Stimulated activated CD8-positive, alpha-beta memory T cell treated with anti-CD3 and anti-CD28 coated beads, Interleukin-4, amount 100 ng/mL, for 4 hours (primary cell): ENCODE measurements around the gene ANGPTL2.

ENCODE experiments used
- DNase-seq, 2 donors: peaks; one replicate each; pipeline ENCODE4 v3.0.0-alpha.2; 2020; ENCODE audit warnings: low read depth in 2 of 2, low spot score in 1 of 2

ANGPTL2 gene

DNA sequence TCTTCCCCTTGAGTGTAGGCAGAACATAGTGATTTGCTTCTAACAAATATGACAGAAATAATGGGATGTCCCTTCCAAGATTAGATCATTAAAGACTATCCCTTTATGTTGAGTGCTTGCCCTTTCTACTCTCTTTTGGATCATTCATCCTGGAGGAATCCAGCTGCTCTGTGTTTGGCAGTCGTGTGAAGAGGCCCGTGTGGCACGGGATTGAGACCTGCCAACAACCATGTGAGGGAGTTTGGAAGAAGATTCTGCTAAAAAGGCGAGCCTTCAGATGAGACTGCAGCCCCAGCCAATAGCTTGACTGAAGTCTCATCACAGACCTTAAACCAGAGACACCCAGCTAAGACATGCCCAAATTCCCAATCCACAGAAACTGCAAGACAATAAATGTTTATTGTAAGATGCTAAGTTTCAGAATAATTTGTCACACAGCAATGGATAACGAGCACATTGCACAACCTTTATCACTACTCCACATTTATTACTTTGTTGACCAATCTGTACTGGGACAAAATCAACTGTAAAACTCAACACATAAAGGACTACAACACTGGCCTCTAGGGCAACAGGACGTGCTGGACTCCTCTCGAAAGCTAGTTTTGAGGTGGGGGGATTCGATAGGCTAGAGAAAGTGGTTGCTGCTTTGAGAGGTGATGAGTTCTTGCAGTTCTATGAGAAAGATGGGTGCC lies 42.8 kb downstream of the ANGPTL2 start:
- no peak for DNase-seq

DNA sequence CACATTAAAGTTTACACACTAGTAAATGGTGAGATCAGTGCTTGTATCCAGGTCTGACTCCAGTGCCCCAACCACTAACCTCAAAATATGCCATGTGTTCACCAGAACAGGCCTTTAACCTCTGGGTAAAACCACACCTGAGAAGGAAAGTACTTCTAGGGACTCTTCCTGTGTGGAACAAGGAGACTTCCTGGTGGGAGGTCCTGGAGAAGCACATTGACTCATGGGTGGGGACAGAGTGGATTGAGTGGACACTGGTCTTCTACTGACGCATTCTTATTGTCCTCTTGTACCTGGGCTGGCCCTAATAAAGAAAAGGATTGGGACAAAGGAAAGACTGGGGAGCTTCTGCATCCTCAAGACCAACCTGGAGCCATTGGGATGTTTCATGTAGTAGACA lies 43.4 kb downstream of the ANGPTL2 start:
- no peak for DNase-seq

DNA sequence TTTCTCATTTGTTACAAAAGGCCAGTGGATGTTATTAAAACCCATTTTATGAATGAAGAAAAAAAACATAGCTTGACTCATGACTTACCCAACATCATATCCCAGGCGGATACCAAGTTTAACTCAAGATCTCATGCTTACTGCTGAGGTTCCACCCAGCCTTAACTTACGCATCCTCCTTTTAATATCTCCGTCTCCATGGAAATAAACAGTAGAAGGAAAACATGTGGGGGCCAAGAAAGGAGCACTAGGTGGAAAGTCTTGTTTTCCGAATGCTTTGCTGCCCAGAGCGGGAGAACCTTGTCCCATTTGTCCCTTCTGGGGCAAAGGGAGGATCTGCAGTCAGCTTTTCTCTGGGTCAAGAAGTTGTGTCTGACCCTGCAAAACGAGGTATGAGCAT lies 44.1 kb downstream of the ANGPTL2 start:
- no peak for DNase-seq

DNA sequence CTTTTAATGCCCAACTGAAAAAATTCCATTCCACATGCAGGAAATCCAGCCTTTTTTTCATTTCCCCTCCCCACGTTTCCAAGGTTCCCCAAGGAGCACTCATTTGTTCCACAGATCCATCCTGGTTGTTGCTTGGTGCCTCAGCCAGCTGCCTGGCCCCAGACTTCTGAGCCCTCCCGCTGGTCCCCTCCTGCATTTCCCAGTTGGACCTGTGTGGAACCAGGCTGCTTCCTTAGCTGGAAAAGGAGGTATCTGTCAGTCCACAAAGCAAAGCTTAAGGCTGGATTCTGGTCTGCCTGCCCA lies 44.8 kb downstream of the ANGPTL2 start:
- no peak for DNase-seq

DNA sequence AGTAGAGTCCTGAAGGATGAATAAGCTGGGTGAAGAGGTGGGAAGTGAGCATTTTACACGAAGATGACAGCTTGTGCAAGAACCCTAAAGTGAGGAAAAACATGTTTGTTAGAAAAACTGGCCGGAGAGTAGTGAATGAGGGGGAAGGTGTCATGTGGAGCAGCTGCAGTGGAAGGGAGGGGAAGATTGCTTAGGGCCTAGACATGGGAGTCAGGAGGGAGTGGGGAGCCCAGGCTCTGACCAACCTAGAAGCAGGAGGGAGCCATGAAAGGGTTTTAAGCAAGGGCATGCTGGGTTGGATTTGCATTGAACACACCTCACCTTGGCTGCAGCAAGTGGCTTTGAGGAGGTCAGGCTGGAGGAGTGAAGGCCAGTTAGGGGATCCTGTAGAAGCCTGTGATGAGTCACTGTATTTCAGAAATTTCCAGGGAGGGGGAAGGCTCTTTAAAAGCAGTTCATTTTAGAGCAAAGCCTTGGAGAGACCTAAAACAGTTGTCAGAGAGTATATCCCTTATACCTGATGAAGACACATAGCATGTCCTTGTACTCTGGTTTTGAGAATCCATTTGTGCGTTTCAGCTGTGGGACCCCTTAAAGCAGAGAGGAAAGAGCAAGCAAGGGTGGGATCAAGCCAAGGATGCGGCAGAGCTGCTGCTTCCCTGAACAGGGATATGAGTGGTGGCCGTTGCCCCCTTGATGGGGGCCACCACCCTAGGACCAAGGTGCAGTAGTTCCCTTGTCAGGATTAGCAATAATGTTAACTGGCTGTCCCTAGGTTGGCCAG lies 45.4 kb downstream of the ANGPTL2 start:
- DNase-seq, result no peak

DNA sequence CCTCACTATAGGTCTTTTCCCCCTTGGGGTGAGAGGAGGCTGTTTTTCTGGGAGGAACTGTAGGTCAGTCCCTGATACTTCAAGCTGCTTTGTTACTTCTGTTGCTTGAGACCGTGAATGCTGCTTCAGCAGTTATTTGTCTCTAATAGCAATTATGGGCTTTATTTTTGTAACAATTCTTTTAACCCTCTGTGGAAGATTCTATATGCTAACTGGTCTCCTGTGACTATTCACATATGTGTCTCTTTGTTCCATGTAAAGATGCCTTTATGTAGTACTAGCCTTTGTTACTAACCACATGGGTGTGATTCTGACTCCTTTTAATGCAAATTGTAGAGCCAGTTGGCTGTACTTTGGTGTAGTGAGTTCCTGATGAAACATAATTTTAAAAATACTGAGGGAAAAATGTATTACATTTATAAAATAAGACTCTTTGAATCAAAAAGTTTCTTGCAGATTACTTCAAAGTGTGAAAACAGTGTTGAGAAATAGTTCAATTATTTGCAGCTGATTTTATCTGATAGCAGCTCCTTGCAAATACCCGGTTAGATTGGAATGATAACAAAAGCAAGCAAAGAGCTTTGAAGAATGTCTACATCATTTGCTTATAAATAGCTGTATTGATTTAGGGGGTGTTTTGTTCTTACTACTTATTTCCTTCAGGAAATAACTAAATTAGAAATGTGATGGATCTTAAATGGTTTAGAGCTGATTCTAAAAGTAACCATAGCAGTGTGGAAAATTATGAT lies 46.6 kb downstream of the ANGPTL2 start:
- no peak for DNase-seq

DNA sequence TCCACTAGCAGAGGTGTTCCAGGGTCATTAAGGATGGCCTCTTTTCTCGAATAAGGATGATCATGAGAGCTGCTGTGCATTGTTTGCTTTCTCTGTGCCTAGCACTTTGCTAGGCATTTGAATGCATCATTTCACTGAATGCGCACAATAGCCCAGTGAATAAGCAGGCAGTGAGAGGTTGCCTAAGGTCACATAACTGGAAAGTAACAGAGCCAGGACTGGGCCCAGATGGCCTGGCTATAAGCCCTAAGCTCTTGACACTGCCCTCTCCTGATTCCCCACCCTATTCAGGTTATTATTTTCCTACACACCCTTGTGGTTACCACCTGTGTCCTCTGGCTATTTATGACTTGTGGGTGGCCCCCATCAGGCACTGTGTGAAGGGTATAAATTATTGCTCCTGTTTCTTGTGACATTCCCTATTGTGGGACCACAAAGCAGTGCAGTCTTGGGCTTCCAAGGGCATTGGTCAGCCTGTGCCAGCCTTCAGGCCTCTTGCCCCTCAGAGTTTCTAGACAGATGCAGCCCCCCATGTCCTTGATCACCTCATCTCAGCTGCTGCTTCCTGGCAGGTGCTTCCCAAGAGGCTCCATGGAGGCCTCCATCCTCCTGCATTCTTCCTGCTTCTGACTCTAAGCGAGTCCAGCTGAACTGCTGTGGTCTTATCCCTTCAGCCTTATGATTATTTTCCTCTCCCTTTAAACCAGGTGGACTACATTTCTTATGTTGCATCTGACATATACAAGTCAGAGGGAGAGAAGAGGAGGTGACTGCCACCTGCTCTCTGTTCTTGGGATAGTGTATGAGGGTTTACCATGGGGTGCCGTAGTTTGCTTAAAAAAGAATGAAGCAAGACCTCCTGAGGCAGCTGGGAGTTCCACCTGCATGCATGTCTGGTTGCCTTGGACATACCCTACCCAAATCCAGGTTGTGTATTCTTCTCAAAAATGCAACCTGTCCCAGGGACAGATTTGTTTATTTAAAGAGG lies 47.6 kb downstream of the ANGPTL2 start:
- DNase-seq, result no peak

DNA sequence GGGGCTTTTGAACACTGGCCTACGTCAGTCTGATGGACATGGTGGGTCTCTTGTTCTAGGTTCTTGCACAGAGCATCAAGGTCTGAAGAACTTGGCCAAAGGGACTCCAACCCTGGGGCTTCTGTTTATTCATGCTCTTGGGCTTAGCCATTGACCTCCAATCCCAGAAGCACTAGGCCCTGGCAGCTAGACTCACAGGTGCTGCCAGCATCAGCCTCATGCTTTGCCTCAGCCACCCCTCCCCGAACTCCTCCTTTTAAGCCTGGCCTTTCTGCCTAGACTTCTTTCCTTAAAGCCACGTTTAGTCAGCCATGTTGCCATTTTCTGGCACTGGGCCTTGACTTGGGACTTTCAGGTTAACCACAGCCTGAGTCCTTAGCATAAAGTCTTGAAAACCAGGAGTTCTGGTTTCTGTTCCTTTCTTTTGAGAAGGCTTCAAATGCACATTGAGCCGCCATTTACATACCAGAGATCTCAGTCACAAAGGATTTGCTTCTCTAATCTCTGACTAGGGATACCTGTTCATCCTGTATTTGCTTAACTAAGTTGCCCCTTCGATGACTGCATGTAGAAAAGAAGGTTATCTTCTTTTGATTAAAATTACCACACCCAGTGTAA lies 54.7 kb downstream of the ANGPTL2 start:
- DNase-seq, result no peak

DNA sequence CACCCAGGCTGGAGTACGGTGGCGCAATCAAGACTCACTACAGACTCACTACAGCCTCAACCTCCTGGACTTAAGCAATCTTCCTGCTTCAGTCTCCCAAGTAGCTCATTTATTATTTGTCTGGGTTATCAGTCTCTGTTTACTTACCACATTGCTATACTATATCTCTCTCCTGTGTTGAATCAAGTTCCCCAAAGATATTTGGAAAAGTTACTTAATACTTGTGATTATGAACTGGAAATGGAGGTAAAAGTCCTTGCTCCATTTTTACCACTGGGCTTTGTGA lies 55.6 kb downstream of the ANGPTL2 start:
- no peak for DNase-seq

DNA sequence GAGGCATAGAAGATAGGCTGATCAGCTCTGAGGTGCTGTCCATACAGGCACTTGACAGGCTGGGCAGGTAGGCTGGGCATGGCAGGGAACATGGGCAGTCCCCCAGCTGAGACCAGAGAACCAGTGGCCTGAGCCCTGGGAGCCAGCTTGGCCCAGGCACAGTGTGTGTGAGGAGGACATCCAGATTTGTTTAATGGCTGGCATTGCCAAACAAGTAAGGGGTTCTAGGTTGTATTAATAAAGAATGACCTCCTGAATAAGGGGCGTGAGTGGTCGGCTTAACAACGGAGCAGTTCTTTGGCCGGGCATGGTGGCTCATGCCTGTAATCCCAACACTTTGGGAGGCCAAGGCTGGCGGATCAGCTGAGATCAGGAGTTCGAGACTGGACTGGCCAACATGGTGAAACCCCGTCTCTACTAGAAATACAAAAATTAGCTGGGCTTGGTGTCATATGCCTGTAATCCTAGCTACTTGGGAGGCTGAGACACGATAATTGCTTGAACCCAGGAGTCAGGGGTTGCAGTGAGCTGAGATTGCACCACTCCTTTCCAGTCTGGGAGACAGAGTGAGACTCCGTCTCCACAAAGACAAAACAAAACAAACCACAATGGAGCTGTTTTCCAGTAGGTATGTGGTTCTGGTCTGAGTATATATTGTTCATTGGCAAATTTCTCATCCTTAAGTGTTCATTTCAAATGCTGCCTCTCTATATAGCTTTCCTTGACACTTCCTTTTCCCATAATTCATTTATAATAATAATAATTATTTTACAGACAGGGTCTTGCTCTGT lies 56.2 kb downstream of the ANGPTL2 start:
- no peak for DNase-seq

DNA sequence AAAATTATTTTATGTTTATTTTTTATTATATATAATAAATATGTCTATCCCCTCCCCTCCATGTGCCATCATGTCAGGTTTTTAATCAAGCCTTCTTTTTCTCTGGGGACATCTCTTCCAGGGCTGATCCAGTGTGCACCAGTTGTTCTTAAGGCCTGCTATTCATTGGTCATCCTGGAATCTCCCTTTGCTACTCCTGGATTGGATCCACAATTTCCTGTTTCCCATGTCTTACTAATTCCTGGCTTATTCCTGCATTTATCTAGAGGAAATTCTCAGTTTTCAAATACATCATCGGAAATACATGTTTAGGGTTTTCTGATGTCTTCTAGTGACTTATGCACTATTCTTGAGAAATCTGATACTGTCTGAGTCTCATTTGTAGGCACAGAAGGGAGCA lies 56.8 kb downstream of the ANGPTL2 start:
- no peak for DNase-seq

DNA sequence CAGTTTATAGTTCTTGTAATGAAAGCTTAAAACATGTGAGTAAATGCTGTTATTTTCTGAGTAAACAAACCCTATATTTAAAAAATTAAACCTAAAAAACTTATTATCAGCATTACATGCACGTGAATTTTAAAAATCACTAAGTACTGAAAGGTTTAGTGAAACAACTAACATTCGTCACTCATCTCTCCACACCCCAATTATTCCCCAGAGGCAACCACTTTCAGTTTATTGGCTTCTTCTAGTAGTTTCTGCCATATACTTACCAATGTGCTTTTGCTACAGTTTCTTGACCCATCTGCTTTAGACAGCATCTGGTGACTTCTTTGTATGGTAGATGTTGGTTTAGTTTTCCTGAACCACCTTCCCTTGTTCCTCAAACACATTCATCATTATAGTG lies 58.1 kb downstream of the ANGPTL2 start:
- no peak for DNase-seq

DNA sequence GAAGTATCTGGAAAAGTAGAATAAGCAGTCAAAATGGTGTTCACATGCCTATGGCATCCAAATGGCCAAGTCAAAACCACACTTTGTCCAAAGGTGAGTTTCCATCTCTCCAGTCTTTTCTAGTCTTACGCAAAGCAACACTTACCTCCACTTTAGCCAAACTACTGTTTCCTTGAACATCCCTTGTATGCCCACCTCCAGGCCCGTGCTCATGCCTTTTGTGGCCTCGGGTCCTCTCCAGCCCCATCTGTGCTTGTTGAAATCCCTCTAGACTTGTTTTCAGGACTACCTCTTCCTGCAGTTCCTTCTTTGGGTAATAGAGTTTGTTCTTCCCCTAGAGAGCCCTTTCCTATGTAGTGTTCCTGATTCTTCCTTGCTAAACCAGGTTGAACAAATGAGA lies 61.0 kb downstream of the ANGPTL2 start:
- no peak for DNase-seq

DNA sequence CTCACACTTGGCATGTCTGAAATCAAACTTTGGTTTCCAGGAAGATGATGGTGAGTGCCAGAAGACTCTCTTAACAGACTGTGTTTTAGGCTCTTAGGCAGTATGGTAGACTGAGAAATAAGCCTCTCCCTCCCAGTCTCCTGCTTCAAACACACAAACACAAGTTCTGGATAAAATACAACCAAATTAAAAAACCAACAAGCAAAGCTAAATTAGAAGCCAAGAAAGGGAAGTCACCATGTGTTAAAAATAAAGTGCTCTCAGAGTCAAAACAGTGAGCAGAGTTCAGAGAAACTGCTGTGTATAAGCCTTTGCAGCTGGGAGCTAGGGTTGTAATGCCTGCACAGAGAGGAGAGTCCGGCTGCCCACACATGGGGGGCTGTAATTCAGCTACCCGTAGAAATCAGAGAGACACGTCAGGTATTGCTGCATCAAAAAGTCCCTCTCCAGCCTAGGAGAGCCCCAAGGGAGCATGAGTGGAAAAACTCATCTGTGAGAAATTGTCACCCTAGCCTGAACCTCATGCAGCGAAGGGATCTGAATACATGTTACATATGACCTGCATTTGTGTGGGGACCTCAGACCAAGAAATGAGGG lies 62.6 kb downstream of the ANGPTL2 start:
- no peak for DNase-seq

DNA sequence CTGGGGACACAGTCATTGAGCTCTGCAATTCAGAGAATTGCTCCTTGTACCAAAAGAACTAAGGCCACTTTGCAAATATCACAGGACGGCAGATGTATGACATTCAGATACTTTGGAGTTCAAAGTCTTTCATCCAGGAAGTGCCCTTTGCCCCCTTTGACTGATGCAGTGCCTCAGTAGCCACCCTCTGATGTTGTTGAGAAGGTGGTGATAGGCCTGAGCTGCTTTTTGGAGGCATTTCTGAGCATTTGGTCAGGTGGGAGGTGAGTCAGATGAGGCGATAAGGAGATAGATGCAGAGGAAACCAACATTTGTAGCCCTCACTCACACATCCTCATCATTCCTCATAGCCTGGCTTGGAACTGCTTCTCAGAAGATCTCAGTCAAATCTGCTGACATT lies 63.4 kb downstream of the ANGPTL2 start:
- no peak for DNase-seq

DNA sequence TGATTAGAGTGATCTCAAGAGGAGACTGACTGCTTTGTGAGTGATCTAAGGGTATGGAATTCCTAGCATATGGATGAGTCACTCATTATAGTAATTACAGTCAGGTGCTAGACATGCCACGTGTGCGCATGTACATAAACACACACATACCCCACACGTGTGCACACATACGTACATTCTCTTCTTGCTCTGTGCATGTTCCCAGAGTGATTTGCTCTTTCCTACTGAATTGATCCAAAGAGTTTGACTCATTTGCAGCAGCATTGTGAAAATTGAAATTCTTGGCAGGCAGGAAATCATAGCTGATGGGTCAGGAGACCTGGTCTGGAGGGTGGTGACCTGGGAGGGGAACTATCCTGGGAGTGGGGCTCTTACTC lies 63.8 kb downstream of the ANGPTL2 start:
- no peak for DNase-seq

DNA sequence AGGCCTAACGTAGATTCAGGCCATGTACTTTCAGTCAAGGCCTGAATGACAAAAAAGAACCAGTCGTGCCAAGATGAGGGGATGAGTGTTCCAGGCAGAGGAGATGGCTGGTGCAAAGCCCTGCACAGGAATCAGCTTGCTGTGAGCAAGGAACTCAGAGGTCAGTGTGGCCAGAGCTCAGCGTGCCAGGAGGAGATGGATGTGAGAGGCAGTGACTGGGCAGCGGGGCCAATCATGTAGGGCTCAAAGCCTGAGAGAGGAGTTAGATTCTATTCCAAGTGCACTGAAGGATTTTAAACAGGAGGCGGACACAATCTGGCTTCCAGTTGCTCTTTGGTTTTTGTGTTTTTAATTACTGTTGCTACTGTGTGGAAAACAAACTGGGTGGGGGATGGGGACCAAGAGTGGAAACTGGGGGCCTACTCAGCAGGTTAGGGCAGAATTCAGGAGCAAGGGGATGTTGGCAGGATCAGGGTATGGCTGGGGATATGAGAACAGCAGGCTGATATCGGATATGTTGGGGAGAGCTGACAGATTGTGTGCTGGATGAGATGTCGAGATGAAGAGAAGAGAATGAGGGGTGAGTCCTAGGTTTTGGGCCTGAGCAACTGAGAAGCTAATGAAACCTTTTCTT lies 64.3 kb downstream of the ANGPTL2 start:
- no peak for DNase-seq

DNA sequence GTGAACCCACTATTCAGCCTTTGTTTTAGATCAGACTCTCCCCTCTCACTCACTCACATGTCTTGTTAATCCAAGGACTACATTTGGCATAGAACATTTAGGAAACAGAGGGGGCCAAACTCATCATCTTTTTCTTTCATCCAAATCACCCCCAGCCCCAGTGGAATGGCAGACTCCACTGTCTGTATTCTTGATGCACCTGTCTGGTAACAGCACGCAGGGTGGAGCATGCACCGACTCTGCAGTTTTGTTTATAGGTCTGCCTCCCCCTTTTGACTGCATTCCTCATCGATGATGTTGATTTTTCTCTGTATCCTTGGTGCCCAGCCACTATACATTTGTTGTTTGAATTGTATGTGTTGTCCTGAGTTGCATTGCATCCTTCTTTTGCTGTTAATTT lies 66.0 kb downstream of the ANGPTL2 start:
- DNase-seq, result no peak

DNA sequence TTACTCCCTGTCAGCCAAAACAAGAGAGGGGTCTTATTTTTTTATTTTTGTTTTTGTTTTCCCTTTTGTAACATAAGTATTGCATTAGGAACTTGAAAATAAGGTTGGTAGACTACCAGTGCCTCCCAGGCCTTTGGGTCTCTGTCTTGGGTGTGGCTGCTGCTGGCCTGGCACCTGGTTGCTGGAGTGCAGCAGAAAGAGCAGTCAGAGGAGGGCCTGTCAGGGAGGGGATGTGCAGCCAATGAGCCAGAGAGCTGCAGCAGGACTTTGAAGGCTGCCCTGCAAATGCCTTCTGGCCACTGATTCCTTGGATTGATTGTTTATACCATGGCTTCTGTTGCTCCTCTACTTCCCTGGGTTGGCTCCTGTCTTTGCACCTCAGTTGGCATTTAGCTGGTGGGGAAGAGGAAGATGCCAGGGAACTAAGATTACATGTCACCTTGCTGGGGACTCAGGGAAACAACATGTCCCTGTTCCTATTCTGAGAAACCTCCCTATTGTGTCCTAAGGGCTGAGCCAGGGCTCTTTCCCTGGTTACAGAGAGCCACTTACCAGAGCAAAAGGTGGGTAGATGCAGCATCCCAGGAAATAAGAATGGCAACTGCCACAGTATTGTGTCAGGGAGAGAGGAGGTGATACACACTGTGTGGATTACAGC lies 66.6 kb downstream of the ANGPTL2 start:
- DNase-seq, result no peak
